Glutamatergic neuron (in vitro differentiated cells): Measurements from ENCODE around the gene BLM. TPM values are rescaled to one million over a fixed set of nuclear protein-coding genes. Genes with fewer than 3 reads are reported as not detected.
A peak's percentile ranks its signal among the peaks of the same experiment; 100 is the strongest.

Source experiments
- DNase-seq: peaks from one replicate; pipeline ENCODE4 v3.0.0; 2022
- H3K27ac Mint-ChIP-seq: one replicate; pipeline ENCODE4 v1.8.0; 2020; ENCODE audit warnings: mild to moderate bottlenecking, mixed read lengths, inconsistent platforms; ENCODE audit not compliant: unreplicated experiment
- H3K27me3 Mint-ChIP-seq: one replicate; pipeline ENCODE4 v1.8.0; 2020; ENCODE audit warnings: mild to moderate bottlenecking, moderate library complexity, mixed read lengths, inconsistent platforms; ENCODE audit not compliant: unreplicated experiment
- H3K36me3 Mint-ChIP-seq: one replicate; pipeline ENCODE4 v1.8.0; 2020; ENCODE audit warnings: mild to moderate bottlenecking, mixed read lengths, inconsistent platforms; ENCODE audit not compliant: unreplicated experiment
- H3K4me1 Mint-ChIP-seq: one replicate; pipeline ENCODE4 v1.8.0; 2020; ENCODE audit warnings: mild to moderate bottlenecking, low read depth, mixed read lengths, inconsistent platforms; ENCODE audit not compliant: unreplicated experiment
- H3K4me3 Mint-ChIP-seq: one replicate; pipeline ENCODE4 v1.8.0; 2020; ENCODE audit warnings: mild to moderate bottlenecking, mixed read lengths, inconsistent platforms; ENCODE audit not compliant: unreplicated experiment
- H3K9me3 Mint-ChIP-seq: one replicate; pipeline ENCODE4 v1.8.0; 2020; ENCODE audit warnings: mild to moderate bottlenecking, moderate library complexity, mixed read lengths, inconsistent platforms; ENCODE audit not compliant: unreplicated experiment
- total RNA-seq: library from RNA; stranded (reverse); fragmentation: NEBNext Ultra II Directional; extraction: Animal tissue kit (Norgen Biotek cat#: 25700); gene quantifications from one replicate; pipeline ENCODE4 v1.2.1, GENCODE V29; 2021; ENCODE audit not compliant: unreplicated experiment
- TF ChIP-seq, protein P1 (sequence below): fragments of 200-600 bp; sonication (generic); IDR thresholded peaks from one replicate; pipeline ENCODE4 v1.5.0; 2021; ENCODE audit not compliant: partially characterized antibody, unreplicated experiment

Gene BLM
- total RNA-seq, 1 donor from 2014 or later, result 5.4 TPM

DNA sequence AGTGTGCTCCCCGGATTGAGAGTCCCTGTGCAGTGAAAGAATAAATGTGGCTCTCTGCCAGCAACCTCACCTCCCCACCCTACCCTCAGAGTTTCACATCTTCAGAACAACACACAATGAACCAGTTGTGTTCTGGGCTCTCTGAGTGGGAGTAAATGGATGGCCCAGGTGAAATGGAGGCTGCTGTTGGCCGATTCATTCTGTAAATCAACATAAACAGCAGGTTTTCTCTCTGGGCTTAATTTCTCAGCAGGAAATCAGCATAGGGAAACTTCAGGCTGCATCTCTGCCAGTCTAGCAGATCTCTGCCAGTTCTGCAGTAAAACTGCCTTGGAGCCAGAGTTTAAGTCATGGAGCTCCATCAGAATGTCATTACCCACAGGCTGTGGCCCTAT is 96.6 kb downstream of the BLM start:
- TF ChIP-seq, protein P1, sequence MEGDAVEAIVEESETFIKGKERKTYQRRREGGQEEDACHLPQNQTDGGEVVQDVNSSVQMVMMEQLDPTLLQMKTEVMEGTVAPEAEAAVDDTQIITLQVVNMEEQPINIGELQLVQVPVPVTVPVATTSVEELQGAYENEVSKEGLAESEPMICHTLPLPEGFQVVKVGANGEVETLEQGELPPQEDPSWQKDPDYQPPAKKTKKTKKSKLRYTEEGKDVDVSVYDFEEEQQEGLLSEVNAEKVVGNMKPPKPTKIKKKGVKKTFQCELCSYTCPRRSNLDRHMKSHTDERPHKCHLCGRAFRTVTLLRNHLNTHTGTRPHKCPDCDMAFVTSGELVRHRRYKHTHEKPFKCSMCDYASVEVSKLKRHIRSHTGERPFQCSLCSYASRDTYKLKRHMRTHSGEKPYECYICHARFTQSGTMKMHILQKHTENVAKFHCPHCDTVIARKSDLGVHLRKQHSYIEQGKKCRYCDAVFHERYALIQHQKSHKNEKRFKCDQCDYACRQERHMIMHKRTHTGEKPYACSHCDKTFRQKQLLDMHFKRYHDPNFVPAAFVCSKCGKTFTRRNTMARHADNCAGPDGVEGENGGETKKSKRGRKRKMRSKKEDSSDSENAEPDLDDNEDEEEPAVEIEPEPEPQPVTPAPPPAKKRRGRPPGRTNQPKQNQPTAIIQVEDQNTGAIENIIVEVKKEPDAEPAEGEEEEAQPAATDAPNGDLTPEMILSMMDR, result no peak
- Mint-ChIP-seq H3K4me3 (no peak overlapping the region), H3K27ac (no peak overlapping the region)

DNA sequence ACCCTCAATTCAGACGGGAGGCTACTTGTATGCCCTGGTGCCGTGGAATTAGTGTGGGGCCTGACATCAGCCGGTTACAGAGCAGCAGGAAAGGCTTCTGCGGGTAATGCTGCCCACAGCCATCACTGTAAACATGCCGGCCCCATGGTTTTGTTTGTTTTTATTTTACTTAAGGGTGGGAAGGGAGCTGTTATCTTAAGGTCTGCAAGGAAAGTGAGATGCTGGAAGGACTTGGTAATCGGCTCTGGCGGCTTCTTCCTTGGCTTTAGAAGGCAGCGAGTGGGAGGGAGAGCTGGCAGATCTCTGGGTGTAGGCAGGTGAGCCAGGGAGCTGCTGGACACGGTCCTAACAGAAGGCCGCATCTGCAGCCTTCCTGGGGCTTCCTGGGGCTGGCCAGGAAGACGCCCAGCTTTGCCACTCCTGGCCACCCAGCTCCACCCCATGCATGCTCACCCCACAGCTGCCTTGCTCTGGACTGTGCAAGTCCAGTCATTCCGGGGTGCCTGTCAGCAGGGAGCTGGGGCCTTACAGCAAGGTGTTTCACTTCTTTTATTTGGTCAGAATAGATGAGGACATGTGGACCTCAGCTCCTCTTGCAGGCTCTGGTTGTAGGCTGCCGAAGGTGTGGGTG is 97.2 kb downstream of the BLM start:
- no peak overlapping the region for H3K4me3 Mint-ChIP-seq
- no peaks in the 10 kb centered on the region for H3K36me3 Mint-ChIP-seq
- TF ChIP-seq, protein P1, result no peak
- peak overlapping the region; percentile 23 for H3K27ac Mint-ChIP-seq
- peaks cover 7% of the 10 kb centered on the region for H3K9me3 Mint-ChIP-seq
- DNase-seq, result no peak
- H3K4me1 Mint-ChIP-seq, result peaks cover 25% of the 10 kb centered on the region
- peaks cover 2% of the 10 kb centered on the region for H3K27me3 Mint-ChIP-seq

More for the DNA sequence above, 96.6 kb downstream of the BLM start:
- peaks cover 24% of the 10 kb centered on the region for H3K4me1 Mint-ChIP-seq
- no peaks in the 10 kb centered on the region for H3K36me3 Mint-ChIP-seq
- H3K27me3 Mint-ChIP-seq, result peaks cover 2% of the 10 kb centered on the region
- no peak for DNase-seq
- peaks cover 6% of the 10 kb centered on the region for H3K9me3 Mint-ChIP-seq

DNA sequence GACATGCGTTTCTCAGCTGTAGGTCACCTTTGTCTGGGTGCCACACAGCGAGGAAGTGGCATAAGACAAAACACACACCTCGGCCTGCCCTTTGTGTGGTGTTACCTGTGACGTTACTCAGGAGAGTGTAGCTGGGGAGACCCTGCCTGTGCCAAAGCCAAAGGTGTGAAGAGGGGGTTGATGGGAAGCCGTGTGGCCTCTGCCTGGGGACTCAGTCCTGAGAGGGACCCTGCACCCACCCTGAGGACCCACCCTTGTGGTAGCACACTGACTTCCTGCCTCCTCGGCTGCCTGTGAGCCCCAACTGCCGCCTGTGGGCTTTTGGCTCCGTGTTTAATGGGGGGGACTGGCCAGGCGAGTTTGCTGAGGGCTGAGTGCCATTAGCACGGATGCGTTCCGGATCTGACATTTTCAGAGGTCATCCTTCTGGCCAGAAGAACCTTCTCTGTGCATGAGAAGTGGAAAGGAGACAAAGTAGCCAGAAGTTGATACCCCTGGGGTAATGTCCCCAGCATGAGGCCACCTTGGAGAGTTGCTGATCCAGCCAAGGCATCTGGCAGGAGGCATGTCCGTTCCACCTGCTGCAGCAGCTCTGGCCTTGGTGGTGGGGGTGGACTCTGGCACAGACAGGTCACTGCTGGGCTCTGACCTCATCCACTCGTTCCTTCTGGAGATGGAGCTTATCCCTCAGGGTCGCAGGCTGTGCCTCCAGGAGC is 99.4 kb downstream of the BLM start:
- Mint-ChIP-seq H3K4me1 (peaks cover 23% of the 10 kb centered on the region), H3K36me3 (no peaks in the 10 kb centered on the region), H3K27ac (no peak overlapping the region), H3K9me3 (peaks cover 7% of the 10 kb centered on the region), H3K4me3 (no peak overlapping the region), H3K27me3 (peaks cover 2% of the 10 kb centered on the region)
- TF ChIP-seq, protein P1, result no peak
- no peak for DNase-seq

DNA sequence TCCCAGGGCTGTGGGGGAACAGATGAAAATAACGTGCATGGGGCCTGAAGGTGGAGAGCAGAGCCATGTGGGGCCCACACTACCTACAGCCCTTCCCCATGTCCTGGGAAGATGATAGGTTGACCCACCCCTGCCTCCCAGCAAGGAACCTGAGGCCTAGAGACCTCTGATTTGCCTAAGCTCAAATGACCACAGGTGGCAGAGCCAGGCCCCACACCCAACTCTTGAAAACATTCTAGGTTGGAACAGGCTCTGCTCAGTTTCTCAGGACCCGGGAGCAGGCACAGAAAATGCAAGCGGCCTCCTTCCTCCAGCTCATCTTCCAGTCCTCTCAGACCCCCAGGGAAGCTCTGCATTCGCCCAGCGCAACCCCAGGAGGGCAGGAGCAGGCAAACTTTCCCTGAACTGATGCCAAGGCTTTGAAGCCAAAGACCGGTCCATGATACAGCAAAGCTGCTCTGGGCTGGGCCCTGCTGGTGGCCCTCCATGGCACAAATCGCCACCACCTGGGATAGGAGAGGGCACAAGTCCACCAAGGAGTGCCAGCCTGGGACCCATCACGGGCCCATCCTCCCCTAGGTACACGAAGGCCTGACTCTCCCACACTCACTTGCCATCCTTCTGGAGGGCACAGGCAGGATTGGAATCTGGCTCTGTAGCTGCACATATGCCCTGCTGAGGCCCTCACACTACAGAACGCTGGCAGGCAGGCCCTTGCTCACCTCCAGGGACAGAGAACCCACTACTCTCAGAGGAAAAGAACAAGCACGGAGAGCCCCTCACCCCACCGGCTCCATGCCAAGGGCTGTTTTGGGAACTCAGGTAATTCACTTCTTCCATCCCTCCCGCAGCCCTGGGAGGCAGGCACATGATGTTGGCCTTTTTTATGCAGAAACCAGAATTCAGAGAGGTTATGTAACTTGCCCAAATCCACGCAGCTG is 100.2 kb downstream of the BLM start:
- TF ChIP-seq, protein P1, result no peak
- peaks cover 7% of the 10 kb centered on the region for H3K9me3 Mint-ChIP-seq
- H3K27me3 Mint-ChIP-seq, result peaks cover 5% of the 10 kb centered on the region
- peak overlapping the region; percentile 46 for H3K4me3 Mint-ChIP-seq
- H3K4me1 Mint-ChIP-seq, result peaks cover 23% of the 10 kb centered on the region
- no peaks in the 10 kb centered on the region for H3K36me3 Mint-ChIP-seq
- peak overlapping the region; percentile 88 for H3K27ac Mint-ChIP-seq
- DNase-seq, result no peak
